Ovary (tissue), 3 donors: ENCODE measurements around the gene KRT85.

Source experiments
- POLR2A ChIP-seq: fragments of 450-650 bp; IDR thresholded peaks from one replicate; pipeline ENCODE4 v1.6.1; 2017; ENCODE audit warnings: antibody characterized with exemption, mild to moderate bottlenecking, moderate library complexity
- TF ChIP-seq, protein P1 (sequence below), 3 donors: fragments of 450-650 bp in 2 of 3; fragments of 200-600 bp in 1 of 3; IDR thresholded peaks; one replicate each; pipeline versions ENCODE4 v1.5.1 to v1.8.0; 2016 to 2022; ENCODE audit warnings: antibody characterized with exemption in 3 of 3, mild to moderate bottlenecking in 1 of 3
- donor health status: DM: no; HTN: no; CAD: no.

DNA sequence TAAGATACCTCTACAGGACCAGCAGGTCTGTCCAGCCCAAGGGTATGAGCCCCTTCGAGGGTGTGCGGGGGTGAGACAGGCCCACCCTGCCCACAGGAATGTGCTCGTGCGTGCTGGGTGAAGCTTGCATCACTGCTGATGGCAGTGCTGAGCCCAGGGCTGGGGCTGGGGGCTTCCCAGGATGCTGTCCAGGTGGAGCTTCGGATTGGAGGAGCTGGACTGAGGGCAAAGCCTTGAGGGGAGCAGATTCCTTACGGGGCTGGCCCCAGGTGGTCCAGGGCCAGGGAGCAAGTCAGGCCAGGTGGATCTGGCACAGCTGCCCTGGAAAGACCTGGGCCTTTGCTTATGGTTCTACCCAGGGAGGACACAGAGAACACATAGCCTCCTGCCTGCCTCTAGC, 2.5 kb upstream of the KRT85 start:
- no peak for TF ChIP-seq POLR2A
- TF ChIP-seq, protein P1, sequence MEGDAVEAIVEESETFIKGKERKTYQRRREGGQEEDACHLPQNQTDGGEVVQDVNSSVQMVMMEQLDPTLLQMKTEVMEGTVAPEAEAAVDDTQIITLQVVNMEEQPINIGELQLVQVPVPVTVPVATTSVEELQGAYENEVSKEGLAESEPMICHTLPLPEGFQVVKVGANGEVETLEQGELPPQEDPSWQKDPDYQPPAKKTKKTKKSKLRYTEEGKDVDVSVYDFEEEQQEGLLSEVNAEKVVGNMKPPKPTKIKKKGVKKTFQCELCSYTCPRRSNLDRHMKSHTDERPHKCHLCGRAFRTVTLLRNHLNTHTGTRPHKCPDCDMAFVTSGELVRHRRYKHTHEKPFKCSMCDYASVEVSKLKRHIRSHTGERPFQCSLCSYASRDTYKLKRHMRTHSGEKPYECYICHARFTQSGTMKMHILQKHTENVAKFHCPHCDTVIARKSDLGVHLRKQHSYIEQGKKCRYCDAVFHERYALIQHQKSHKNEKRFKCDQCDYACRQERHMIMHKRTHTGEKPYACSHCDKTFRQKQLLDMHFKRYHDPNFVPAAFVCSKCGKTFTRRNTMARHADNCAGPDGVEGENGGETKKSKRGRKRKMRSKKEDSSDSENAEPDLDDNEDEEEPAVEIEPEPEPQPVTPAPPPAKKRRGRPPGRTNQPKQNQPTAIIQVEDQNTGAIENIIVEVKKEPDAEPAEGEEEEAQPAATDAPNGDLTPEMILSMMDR (IDR thresholded peaks at IDR 0.05), result no peak
